ENCODE data around the gene MTMR2.

The MTMR2 gene

DNA sequence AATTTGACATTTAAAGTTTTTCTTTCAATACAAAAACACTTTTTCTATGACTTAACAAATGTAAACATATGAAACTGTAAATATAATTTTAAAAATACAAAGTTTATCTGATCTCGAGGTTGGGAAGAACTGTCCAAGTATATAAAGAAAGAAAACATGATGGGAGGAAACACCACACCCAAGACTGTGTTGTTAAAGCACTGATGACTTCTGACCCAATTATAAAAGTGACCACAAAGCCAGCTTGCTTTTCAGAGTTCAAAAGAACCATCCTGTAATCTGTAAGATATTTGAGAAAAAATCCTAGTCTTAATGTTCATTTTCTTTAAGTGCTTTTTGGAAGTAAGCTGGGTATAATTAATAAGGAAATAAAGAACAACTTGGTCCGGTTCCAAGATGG lies 118.0 kb downstream of the MTMR2 start:
- no peak for DNase-seq

DNA sequence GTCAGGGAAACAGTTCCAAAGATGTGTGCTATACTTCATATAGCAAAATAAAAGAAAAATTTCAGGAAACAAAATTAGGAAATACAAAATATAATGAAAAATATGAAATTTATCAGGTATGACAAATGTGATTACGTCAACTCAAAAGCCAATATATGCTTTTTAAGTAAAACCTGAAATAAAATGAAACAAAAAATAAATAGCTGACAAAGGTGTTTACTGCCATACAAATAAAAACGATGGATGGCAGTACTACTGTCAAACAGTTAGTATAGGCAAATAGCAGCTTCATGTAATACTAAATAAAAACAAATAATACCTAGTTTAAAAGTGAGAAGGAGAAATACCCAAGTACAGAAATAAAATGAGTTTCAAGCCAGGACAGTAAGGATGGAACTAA lies 119.9 kb downstream of the MTMR2 start:
- DNase-seq, result no peak

DNA sequence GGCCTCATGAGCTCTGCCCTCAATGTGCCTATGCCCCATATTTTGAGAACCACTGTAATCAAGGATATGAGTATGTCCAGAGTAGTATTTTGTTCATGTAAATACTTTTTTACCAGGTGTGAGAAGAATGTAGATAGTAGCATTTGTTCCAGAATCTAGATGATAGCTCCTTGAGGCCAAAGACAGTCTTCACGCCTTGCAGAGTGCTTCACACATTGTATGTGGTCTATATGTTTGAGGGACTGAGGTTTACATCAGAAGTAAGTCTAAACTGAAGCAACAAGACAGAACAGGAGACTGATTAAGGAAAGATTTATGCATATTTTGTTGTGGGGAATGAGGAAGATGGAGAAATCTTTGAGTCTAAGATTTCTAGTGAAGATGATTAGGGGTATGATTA lies 121.1 kb downstream of the MTMR2 start:
- no peak for DNase-seq

DNA sequence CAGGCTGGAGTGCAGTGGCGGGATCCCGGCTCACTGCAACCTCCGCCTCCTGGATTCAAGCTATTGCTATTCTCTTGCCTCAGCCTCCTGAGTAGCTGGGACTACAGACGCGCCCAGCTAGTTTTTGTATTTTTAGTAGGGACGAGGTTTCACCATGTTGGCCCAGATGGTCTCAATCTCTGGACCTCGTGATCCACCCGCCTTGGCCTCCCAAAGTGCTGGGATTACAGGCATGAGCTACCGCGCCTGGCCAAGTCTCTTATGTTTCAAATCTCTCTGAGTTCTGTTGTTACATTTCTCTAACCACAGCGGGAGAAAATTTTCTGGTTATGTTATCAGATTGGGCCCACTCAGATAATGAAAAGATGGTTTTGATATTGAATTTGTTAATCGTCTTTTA lies 123.5 kb downstream of the MTMR2 start:
- DNase-seq, result no peak

DNA sequence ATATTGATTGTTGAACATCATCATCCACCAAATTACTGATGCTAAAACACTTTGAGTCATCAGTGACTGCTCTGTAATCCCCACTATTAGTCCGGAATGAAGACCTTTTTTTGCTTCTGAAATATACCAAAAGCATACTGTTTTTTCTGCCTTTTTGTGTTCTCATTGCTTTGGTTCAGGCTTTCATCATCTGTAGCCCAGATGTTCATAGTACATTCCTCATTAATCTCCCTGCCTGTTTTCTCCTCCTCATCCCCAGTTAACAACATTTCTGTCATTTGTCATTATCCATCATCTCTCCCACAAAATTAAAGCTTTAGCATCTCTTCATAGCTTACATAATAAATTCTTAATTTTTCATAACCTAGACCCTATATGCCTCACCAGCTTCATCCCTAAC lies 124.4 kb downstream of the MTMR2 start:
- no peak for DNase-seq

DNA sequence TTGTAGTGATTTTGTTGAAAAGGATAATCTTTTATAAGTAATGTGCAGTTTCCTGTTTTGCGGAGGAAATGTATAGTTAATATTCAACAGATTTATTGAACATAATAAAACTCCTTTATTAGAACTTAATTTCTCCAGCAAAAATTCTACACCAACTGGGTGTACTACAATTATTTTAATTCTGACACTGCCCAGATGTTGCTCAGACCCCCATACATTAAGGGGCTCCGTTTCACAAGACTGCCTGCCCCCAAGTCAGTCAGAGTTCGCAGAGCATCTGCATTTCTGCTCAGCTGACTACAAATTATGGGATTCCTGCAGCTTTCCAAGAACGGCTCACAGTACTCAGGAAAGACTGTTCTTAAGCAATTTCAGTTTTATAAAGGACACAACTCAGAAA lies 127.4 kb downstream of the MTMR2 start:
- no peak for DNase-seq

DNA sequence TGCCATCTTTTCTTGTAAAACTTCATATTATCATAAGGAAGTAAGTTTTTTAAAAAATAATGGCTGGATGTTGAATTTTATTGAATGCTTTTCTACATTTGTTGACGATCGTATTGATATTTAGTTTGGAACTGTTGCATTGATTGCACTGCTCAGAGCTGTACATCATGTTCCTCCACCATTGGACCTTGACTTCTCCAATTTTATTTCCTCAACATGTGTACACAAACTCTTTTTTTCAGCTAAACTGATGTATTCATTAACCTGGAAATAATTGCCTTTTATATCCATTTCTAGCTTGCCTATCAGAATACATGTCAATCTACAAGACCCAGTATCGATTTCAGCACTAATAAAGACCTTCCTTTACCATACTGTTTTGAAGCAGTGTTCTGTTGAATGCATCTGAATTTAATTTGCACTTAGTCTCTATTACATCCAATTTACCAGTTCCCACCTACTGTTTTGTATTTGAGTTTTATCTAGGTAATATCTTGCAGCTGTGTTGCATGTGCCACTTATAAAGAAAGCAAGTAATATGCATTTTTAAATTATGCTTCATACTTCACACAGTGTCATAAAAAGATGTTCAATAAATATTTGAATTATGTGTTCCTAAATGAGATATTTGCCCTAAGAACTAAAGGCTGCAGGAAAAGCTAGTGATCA lies 128.1 kb downstream of the MTMR2 start:
- DNase-seq, result no peak

DNA sequence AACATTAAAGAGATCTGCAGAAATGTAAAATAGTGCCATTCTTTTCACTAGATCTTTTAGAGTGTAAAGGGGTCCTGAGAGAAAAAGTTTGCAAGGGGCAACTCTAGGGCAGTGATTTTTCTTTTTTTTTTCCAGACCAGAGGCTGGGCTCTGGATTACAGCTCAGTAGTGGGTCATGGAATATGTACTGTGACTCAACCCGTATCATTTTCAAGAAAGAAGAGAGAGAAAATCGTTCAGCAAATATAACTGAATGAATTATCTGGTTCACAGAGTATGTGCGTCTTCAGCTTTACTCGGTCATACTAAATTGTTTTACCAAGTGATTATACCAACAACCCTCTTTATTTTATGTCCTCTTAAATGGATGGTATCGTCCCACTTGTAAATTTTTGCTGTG lies 129.8 kb downstream of the MTMR2 start:
- DNase-seq, result no peak

DNA sequence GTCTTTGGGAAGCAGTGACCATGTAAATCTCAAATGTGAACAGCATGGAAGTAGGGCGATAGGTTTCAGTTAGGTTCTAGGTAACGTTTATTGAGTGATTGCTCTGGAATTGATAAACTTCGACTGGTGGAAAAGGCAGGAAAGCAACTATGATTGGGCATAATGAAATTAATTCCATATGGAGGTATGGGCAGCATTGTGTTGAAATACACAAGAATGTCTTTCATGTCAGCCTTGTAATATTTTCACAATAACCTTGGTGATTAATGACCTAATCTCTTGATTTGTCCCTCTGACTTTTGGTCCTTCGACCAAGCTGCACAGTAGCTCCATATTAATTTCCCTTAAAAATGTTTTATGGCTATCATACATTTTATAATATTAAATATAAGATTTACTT lies 130.8 kb downstream of the MTMR2 start:
- no peak for DNase-seq

DNA sequence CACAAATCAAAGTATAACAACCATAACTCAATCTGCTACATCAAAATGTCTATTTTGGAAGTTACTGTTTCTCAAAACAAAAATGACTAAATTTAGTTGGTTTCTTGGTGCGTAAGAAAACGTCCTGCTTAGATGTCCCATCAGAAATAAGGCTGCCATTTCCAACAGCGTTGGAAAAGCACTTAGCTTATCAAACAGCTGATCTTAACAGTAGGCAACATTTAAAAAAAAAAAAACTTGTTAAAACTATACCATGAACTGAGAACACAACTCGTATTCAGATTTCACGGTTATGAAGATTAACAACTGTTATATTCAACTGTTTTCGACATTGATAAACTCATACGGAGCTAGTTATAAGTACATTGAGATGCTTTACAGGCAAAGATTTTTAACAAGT lies 131.2 kb downstream of the MTMR2 start:
- DNase-seq, result no peak

DNA sequence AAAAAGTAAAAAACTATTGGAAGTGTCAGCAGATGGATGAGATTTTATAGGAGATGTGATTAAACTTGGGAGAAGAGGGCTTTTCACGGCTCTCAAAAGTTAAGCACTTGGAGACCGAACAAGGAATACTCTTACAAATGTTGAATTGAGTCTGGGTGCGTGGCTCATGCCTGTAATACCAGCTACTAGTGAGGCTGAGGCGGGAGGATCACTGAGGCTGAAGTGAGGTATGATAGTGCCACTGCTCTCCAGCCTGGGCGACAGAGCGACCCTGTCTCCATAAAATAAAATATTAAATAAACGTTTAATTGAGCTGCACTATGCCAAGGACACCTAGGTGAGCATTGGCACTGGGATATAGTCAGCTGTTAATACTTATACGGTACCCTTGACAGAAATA lies 131.7 kb downstream of the MTMR2 start:
- no peak for DNase-seq

DNA sequence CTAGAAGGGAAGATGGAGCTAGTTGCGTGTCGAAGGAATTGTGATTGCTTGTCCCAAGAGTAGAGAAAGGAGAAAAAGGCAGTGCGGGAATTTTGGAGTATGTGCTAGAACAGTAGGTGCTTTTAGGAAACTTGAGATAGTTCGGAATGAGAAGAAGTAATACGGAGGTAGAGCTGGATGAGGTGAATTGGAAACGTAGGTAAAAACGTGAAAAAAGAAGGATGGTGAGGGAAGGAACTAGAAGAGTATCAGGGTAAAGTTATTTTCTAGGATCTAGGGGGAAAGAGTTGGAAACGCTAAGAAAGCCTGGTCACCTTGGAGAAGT lies 132.2 kb downstream of the MTMR2 start:
- DNase-seq, result no peak

DNA sequence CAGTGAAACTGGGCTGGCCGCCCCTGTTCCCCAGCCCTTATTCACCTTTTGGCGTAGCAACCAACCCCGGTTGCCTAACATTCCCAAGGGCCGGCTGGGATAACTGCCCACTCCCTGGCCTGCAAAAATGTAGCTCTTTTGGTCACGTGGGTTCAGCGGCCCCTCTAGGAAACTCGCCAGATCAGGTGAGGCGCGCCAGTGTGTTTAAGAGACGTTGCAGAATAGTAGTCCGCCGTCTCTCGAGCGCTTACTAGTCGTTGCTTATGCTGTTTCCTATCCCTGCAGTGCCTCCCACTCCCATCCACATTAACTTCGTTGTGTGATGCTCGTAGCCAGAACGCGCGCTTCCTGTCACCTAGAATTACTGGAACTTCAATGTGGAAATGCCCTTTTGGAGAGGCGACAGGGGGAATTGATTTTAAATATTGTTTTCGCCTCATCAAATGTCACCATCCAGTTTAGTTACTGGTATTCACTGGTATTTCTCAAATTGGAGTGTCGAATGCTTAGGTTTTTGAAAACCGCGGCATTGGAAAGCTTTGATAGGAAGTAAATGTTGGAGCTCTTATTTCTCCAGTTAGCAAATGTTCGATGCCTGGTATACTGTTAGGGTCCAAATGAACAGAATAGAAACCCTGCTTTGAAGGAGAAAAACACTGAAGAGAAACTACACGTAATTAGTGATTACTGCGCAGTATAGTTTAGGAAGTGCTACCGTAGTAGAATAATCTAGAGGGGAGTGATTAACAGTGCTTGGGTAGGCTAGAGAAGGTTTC lies 132.8 kb downstream of the MTMR2 start:
- peak; percentile 55 for DNase-seq

DNA sequence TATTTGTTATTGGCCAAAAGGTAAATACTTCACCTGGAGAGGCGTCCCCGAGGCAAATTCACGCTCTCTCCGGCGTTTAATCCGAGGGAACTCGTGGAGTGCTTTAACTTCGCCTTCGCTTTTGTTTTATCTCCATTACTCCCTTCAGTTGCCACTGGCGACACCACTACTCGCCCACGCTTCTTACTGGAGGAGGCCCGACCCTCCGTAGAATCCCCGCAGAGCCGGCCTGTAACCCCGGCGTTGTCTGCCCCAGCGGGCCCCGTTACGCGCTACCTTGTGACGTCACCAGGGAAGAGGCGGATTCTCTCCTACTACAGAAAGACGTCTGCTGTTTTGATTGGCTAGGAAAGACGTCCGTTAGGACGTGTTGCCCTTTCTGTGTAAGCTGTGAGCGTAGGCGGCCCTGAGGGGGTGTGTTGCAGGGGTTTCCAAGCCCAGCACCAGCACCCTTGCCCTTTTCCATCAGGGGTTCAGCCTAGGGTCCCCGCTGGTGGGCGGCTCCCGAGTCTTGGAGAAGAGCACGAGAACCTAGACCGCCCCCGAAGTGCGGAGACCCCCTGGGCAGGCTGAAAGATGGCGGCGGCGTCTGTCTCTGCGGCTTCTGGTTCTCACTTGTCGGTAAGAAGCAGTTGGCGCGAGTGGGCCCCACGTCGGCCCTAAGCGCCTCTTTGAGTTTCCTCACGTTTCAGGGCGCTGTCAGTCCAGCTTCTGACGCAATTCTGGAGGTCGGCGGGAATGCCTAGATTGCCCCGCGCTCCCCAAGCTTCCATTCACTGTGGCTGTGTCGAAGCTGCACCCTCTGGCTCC lies 133.6 kb downstream of the MTMR2 start, which contains the start of gene CEP57:
TSS of gene CEP57 (plus strand) at position 376 of the 810 bp plus-strand sequence. CDS start at position 577, 201 bp downstream.
- peak; percentile 81 for DNase-seq

DNA sequence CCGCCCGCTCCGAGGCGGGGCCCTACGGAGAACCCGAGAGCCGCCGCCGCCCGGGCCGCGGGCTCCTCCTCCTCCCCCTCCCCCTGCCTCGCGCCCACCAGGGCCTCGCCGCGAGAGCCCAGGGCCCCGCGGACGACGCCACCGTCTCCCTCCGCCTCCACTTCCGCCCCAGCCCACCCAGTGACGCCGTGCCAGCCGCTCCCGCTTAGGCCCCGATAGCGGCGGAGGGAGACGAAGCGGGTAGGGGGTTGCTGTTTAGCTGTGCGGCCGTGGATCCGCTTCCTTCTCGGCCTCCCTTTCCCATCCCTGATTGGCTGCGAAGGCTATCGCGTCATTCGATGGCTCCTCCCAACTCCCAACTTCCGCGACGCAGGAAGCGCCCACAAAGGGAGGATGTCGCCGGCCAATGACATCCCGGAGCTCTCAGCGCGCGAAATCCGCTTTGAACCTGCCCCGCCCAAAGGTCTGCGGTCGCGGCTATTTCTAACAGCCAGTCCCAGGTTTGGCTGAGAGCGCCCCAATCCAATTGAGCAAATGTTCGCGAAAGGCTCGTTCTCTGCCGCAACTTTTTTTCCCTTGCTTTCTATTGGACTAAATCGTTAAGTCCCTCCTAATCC lies 134.3 kb downstream of the MTMR2 start, which contains the start of gene FAM76B:
TSS of gene FAM76B (minus strand) at position 277 of the 617 bp plus-strand sequence. CDS start 304 bp downstream, outside the sequence.
- peak; percentile 95 for DNase-seq

DNA sequence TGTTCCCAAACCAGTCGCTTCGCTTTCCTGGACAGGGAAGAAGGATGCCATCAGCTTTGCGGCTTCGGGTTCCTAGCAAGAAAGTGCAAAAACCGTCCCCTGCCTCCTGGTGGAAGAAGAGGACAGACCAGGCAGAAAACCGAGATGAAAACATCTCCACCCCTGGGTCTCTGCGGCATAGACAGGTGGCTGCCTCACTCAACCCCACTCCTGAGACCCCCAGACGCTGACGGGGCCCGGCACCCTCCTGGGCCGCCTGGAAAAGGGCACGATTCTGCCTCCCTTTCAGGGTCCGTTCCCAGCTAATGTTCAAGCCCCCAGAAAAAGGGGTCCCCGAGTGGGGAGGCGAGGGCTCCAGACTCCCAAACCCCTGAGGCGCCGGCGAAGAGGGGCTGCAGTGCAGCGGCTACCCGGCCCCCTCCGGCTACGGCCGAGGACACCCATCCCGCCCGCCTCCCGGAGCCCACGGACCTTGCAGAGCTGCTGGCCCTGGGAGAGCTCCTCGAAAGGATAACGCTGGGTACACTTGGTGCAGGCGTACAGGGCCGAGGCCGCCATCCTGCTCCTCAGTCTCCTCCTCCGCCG lies 134.9 kb downstream of the MTMR2 start:
- no peak for DNase-seq
